HCT116 (cell line): Measurements from ENCODE around the gene EXOC4.

Source experiments
- CEBPB ChIP-seq: IDR thresholded peaks from 2 replicates; pipeline ENCODE4 v1.6.1; 2012; ENCODE audit warnings: low read depth
- EZH2phosphoT487 ChIP-seq: fragments of 200-600 bp; IDR thresholded peaks from 2 replicates; pipeline ENCODE4 v1.6.1; 2018; ENCODE audit warnings: antibody characterized with exemption, borderline replicate concordance
- RAD21 ChIP-seq: IDR thresholded peaks from 2 replicates; pipeline ENCODE4 v1.6.1; 2012; ENCODE audit warnings: low read depth, mild to moderate bottlenecking
- SIN3A ChIP-seq: IDR thresholded peaks from 2 replicates; pipeline ENCODE4 v1.6.1; 2012; ENCODE audit warnings: low read depth
- YY1 ChIP-seq: IDR thresholded peaks from 2 replicates; pipeline ENCODE4 v1.6.1; 2011; ENCODE audit warnings: low read length, low read depth, moderate library complexity, mild to moderate bottlenecking; ENCODE audit not compliant: insufficient replicate concordance; ENCODE audit errors: extremely low read depth
- ZNF274 ChIP-seq: fragments of 200-500 bp; sonication (Bioruptor generic); IDR thresholded peaks from 2 replicates; pipeline ENCODE4 v1.6.1; 2014; ENCODE audit warnings: mild to moderate bottlenecking, low read depth, low read length, inconsistent platforms
- TF ChIP-seq, protein P1 (sequence below), 3 experiments: fragments of 200-600 bp in 1 of 3; sonication (generic) in 1 of 3; IDR thresholded peaks in 2 of 3; conservative IDR thresholded peaks in 1 of 3; 2 replicates each; pipeline ENCODE4 v1.5.1; 2012 to 2017; ENCODE audit warnings: low read depth in 2 of 3, low read length in 2 of 3, antibody characterized with exemption in 1 of 3, borderline replicate concordance in 1 of 3, control low read depth in 1 of 3, mild to moderate bottlenecking in 1 of 3, mixed read lengths in 1 of 3, mixed run types in 1 of 3, moderate library complexity in 1 of 3; ENCODE audit not compliant: insufficient read depth in 1 of 3

DNA sequence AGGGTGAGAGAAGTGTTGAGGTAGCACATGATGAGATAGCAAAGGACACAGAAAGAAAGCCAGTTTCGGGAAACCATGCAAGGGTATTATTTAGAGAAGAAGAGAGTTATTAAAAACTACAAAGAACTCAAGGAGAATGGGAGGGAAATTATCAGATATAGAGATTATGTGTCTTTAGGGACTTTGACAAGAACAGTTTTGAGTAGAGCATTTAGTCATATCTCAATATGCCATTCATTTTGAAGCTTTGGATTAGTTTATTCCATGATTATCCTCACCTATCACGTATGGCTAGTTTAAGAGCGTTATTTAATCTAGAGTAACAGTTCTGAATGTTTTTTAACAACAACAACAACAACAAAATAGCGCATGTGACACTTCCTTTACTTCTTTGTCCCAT, 409.4 kb downstream of the EXOC4 start:
- TF ChIP-seq, protein P1, sequence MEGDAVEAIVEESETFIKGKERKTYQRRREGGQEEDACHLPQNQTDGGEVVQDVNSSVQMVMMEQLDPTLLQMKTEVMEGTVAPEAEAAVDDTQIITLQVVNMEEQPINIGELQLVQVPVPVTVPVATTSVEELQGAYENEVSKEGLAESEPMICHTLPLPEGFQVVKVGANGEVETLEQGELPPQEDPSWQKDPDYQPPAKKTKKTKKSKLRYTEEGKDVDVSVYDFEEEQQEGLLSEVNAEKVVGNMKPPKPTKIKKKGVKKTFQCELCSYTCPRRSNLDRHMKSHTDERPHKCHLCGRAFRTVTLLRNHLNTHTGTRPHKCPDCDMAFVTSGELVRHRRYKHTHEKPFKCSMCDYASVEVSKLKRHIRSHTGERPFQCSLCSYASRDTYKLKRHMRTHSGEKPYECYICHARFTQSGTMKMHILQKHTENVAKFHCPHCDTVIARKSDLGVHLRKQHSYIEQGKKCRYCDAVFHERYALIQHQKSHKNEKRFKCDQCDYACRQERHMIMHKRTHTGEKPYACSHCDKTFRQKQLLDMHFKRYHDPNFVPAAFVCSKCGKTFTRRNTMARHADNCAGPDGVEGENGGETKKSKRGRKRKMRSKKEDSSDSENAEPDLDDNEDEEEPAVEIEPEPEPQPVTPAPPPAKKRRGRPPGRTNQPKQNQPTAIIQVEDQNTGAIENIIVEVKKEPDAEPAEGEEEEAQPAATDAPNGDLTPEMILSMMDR (IDR thresholded peaks at IDR 0.05 in 2 of 3, conservative IDR thresholded peaks at IDR 0.05 in 1 of 3; ENCODE audit: borderline replicate concordance in 1 of 3, insufficient read depth in 1 of 3, low read depth in 2 of 3, low read length in 2 of 3), result no peak
- TF ChIP-seq YY1 (no peak), SIN3A (no peak), RAD21 (no peak), ZNF274 (no peak), EZH2phosphoT487 (no peak), CEBPB (no peak)
